ENCODE data around the gene DVL1. TPM values are rescaled to one million over a fixed set of nuclear protein-coding genes. Genes with fewer than 3 reads are reported as not detected.
"Not testable (repeated sequence)": the region's sequence is repeated elsewhere in the genome, so short reads cannot be mapped to it uniquely, and the experiment has no call there.

DVL1 gene
- 10 to 100 TPM; 46.2 to 48.0 TPM for total RNA-seq

DNA sequence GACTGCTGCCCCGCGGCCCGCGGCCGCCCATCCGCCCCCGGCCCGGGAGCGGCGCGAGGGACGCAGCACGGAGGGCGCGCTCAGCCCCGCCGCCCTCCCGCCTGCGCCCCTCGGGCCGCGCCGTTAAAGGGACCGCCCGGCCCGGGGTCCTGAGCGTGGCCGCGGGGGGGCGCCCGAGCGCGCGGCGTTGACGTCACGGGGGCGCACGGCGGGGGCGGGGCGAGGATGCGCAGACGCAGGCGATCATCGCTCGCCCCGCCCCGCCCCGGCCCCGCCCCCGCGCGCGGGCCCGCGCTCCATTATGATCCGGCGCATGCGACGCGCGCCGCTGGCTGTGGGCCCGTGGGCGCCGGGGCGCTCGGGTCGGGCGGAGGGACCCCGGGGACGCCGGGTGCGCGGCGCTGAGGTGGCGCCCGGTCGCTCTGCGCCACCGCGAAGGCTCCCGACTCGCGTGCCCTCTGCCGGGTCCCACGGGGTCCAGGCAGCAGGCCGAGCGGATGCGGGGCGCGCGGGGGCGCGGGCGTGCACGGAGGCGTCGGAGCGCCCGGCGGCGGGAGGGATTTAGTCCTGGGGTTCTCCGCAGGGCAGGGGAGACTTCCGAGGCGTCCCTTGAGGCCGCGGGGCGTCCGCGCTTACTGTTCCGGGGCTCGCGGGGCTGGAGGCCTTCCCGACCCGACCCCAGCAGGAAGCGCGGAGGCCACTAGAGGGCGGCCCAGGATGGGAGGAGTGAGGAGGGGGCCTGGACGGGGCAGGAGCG is at the start of gene DVL1:
Gene DVL1, minus strand, starts transcription at position 163 of the 757 bp plus-strand sequence. CDS start 353 bp downstream, outside the sequence.
- H3K27ac Mint-ChIP-seq = no peak within 1 kb of the TSS

DNA sequence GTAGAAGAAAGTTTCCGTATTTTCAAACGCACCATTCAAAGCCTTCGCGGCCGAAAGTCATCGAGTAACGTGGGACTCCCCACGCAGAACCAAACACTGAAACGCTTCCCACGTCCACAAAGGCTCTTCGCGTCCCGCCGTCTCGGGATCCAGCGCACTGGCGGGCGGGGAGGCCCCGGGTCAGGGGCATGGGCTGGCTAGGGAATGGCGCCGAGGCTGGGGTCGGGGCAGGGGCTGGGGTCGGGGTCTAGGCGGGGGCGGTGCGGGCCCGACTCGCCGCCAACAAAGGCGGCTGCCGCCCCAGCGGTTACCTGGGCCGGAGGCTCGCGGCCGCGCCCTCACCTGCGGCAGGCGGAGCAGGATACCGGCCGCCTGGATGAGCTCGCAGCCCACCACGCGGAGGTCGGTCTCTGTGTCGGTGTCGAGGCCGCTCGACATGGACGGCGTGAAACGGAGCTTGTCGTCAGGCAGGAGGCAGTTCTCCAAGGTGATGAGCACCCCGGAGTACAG is 49.5 kb upstream of the DVL1 start:
- H3K4me1 Mint-ChIP-seq = peaks cover 11% of the 10 kb centered on the region
- H3K36me3 Mint-ChIP-seq (ENCODE audit: low read depth) = peaks cover 89% of the 10 kb centered on the region

More for the DNA sequence above, at the start of gene DVL1:
- Mint-ChIP-seq H3K4me3 (peak within 1 kb of the TSS; percentile 66), H3K4me1 (peaks cover 14% of the 10 kb centered on the region), H3K9me3 (no peaks in the 10 kb centered on the region), H3K36me3 (ENCODE audit: low read depth) (no peaks in the 10 kb centered on the region), H3K27me3 (peaks cover 10% of the 10 kb centered on the region)
- peak; percentile 69 for ATAC-seq (replicated peaks)

DNA sequence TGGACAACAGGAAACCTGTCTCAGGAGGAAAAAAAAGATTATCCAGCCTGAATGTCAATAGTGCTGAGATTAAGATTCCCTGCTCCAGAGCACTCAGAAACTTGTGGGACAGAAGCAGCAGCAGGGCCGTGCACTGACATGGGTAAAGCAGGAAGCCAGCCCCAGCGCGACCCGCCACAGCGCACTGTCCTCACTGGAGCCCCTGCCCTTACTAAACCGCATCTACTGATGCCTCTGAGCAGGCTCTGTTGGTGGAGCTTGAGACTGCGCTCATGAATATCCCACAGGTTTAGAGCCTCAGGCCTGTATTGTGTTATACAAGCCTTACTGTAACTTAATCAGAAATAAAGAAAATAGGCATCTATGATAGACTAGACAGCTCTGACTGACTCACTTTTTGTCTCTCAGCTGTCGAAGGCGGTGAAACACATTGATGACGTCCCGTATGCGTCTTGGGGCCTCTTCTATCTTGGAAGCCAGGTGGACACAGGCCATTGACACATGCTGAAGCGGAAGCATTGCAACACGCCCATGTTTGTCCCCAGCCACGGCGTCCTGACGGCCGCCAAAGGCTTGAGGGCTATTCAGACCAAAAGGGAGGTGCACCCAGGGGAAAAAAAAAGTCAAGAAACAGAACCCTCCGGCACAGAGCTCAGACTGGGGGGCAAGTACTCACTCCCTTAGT is 48.8 kb upstream of the DVL1 start:
- H3K9me3 Mint-ChIP-seq = no peaks in the 10 kb centered on the region
- peaks cover 12% of the 10 kb centered on the region for H3K4me1 Mint-ChIP-seq
- peak overlapping the region; percentile 95 for H3K4me3 Mint-ChIP-seq
- ATAC-seq (replicated peaks) = no peak
- H3K36me3 Mint-ChIP-seq (ENCODE audit: low read depth) = peaks cover 89% of the 10 kb centered on the region
- H3K27me3 Mint-ChIP-seq = no peaks in the 10 kb centered on the region
- peak overlapping the region; percentile 95 for H3K27ac Mint-ChIP-seq

More for the DNA sequence above, 49.5 kb upstream of the DVL1 start:
- Mint-ChIP-seq H3K27me3 (no peaks in the 10 kb centered on the region), H3K9me3 (no peaks in the 10 kb centered on the region), H3K4me3 (peak overlapping the region; percentile 95), H3K27ac (peak overlapping the region; percentile 95)
- peak; percentile 1 for ATAC-seq (replicated peaks)

DNA sequence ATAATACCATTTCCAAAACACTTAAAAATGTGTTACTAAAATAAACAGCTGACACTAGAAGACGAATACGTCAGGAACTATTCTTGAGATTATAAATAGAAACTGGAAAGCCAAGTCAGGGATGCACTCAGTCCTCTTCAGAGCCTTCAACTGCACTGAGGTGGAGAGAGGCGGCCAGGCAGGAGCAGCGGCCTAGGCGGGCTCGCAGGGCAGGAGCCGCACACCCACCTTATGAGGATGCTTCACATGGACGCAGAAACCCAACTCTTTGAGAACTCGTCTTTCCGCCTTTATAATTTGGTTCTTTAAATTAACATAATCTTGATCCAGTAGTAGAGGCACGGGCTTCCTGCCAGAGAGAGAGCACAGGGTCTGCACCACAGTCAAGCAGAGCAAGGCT is 45.9 kb upstream of the DVL1 start:
- H3K27ac Mint-ChIP-seq = peak overlapping the region; percentile 54
- no peaks in the 10 kb centered on the region for H3K27me3 Mint-ChIP-seq
- peaks cover 89% of the 10 kb centered on the region for H3K36me3 Mint-ChIP-seq (ENCODE audit: low read depth)

DNA sequence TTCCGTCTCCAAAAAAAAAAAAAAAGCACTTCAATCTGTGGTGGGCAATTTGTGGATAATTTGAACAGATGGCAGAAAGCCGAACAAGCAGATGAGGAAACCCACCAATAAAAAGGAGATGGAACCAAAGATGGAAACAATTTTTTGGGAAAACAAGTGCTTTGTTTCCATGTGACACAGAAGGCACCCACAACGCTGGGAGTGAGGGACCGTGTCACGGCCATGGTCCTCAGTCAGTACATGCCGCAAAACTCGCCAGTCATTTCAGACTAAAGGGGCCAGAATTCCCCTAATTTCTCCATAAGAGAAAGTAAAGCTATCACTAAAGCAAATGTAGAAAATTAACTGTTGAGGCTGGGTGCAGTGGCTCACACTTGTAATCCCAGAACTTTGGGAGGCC is 44.9 kb upstream of the DVL1 start:
- Mint-ChIP-seq H3K9me3 (no peaks in the 10 kb centered on the region), H3K4me1 (peaks cover 12% of the 10 kb centered on the region), H3K27me3 (no peaks in the 10 kb centered on the region), H3K36me3 (ENCODE audit: low read depth) (peaks cover 89% of the 10 kb centered on the region), H3K27ac (no peak overlapping the region), H3K4me3 (no peak overlapping the region)
- ATAC-seq (replicated peaks) = no peak

More for the DNA sequence above, 45.9 kb upstream of the DVL1 start:
- Mint-ChIP-seq H3K9me3 (no peaks in the 10 kb centered on the region), H3K4me1 (peaks cover 12% of the 10 kb centered on the region), H3K4me3 (peak overlapping the region; percentile 15)
- ATAC-seq (replicated peaks) = no peak

DNA sequence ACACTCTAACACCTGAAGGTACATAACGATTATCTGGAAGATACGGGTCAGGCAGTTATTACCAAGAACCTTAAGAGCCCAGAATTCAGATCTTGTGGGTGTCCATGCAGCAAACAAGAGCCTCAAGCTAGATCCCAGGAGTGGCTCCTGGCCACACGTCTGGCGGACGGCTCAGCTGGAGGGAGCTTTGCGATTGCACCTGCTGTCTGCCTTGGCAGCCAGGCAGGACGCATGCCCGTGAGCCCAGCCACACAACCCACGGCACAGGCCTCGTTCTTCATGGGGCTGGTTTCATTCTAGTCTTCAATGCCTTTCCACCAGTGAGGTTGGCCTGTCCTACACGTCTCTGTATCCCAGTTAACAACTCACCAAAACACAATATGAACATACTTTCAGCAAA is 44.2 kb upstream of the DVL1 start:
- H3K4me3 Mint-ChIP-seq = no peak overlapping the region
- H3K4me1 Mint-ChIP-seq = peaks cover 12% of the 10 kb centered on the region
- no peaks in the 10 kb centered on the region for H3K27me3 Mint-ChIP-seq
- no peaks in the 10 kb centered on the region for H3K9me3 Mint-ChIP-seq
- peaks cover 95% of the 10 kb centered on the region for H3K36me3 Mint-ChIP-seq (ENCODE audit: low read depth)
- ATAC-seq (replicated peaks) = no peak
- no peak overlapping the region for H3K27ac Mint-ChIP-seq

DNA sequence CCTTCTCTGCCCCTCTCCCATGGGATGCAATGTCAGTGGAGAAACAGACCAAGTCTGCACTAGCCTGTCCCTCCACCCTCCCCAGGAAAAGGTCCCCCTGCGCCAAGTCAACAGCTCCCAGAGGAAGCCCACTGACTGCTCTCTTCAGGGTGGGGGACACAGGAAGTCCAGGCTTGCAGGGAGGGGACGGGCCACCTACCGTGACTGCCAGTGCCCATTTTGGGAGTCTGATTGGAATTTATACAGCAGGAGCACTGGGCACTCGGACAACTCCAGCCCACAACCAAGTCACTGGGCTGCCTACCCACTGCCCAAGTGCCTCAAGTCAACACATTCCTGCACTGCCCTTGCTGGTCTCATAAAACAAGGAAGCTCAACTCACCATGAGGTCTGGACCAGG is 43.8 kb upstream of the DVL1 start:
- Mint-ChIP-seq H3K36me3 (ENCODE audit: low read depth) (peaks cover 95% of the 10 kb centered on the region), H3K27me3 (no peaks in the 10 kb centered on the region), H3K9me3 (no peaks in the 10 kb centered on the region), H3K4me3 (no peak overlapping the region), H3K4me1 (peaks cover 12% of the 10 kb centered on the region), H3K27ac (no peak overlapping the region)
- no peak for ATAC-seq (replicated peaks)

DNA sequence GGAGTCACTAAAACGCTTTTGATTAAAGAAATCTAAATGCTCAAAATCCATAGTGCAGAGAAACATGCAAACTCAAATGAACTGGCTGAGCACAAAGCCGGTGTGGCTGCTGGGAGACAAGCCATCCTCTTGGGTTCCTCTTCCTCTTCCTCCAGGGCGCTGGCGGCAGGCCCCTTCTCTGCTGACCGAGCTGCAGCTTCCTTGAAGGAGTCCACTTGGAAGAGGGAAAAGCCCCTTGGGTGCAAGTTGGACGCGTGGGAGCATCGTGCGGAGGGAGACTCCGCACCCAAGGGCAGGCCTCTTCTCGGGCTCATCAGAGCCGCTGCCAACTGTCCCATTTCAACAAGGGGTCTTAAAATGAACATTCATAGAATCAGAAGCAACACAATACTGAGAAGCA is 42.0 kb upstream of the DVL1 start:
- Mint-ChIP-seq H3K9me3 (no peaks in the 10 kb centered on the region), H3K4me1 (peaks cover 12% of the 10 kb centered on the region), H3K36me3 (ENCODE audit: low read depth) (peaks cover 99% of the 10 kb centered on the region), H3K27me3 (no peaks in the 10 kb centered on the region), H3K27ac (no peak overlapping the region), H3K4me3 (no peak overlapping the region)
- no peak for ATAC-seq (replicated peaks)

DNA sequence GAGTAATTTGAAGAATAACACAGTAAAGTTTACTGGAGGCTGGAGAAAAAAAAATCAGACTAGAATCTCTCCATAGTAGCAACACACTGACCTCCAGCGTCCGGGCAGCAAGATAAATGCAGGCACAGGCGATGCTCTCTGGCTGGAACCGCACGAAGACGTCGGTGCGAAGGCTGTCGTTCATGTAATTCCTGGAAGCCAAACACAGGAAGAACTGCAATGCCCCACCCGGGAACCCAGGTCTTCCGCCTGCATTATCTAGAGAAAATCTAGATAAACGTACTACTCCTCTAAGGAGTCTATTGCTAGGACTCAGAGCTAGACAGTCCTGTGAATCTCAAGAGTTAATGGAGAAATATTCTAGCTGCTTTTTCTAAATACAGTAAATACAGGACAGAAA is 41.5 kb upstream of the DVL1 start:
- no peak overlapping the region for H3K4me3 Mint-ChIP-seq
- no peak for ATAC-seq (replicated peaks)
- no peaks in the 10 kb centered on the region for H3K27me3 Mint-ChIP-seq
- no peak overlapping the region for H3K27ac Mint-ChIP-seq
- peaks cover 100% of the 10 kb centered on the region for H3K36me3 Mint-ChIP-seq (ENCODE audit: low read depth)
- H3K4me1 Mint-ChIP-seq = peaks cover 10% of the 10 kb centered on the region
- no peaks in the 10 kb centered on the region for H3K9me3 Mint-ChIP-seq

DNA sequence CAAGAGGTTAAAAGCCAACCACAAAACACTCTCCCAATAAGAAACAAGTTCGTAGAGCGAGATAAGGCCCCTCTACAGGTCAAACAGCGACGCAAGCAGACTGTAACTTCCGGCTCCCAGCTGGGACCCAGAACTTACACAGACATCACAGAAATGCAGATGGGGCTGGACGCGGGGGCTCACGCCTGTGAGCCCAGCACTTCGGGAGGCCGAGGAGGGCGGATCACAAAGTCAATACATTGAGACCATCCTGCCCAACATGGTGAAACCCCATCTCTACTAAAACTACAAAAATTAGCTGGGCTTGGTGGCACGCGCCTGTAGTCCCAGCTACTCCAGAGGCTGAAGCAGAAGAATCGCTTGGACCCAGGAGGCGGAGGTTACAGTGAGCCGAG is 38.9 kb upstream of the DVL1 start:
- Mint-ChIP-seq H3K36me3 (ENCODE audit: low read depth) (peaks cover 78% of the 10 kb centered on the region), H3K27me3 (no peaks in the 10 kb centered on the region), H3K9me3 (no peaks in the 10 kb centered on the region), H3K4me3 (no peak overlapping the region), H3K4me1 (no peaks in the 10 kb centered on the region), H3K27ac (no peak overlapping the region)
- ATAC-seq (replicated peaks) = no peak

DNA sequence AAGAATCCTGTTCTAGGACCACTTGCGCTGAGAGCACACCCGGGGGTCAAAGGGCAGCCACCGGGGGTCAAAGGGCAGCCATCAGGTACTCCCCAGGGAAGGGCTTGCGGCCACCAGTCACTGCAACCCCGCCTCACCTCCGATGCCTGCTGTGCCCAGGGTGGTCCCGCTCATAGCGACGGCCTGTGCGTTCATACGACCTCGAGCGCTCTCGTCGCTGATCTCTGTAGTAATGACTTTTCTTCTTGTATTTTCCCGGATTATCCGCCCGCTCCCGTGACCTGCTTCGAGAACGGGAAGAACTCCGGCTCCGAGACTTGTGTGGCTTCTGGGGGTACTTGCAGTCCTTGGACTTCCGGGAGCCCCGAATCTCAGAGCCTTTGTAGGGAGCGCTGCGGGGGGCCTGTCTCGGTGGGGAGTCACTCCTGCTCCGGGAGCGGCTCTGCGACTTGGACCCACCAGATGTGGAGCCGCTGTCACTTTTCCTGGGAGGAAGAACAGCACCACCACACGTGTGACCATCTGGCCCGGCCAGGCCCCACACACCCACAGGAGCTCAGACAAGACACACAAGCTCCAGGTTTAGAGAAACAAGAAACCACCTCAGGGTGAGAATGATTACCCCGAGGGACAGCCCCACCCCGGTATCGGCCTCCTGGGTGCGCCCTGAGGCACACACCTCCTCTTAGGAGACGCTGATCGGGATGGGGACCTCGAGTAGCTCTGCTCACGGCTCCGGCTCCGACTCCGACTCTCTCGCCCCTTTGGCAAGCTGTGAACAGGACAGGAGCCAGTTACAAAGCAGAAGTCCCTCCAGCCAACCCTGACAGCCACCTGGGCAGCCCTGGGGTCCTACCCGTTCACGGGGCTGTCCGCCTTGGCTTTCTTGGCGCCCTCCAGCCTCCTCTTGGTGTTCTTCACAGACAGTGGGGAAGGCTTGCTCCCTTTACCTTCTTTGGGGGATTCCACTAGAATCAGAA is 38.2 kb upstream of the DVL1 start:
- H3K36me3 Mint-ChIP-seq (ENCODE audit: low read depth) = peaks cover 71% of the 10 kb centered on the region
- H3K27me3 Mint-ChIP-seq = no peaks in the 10 kb centered on the region
- H3K4me3 Mint-ChIP-seq = no peak overlapping the region
- H3K9me3 Mint-ChIP-seq = no peaks in the 10 kb centered on the region
- no peak overlapping the region for H3K27ac Mint-ChIP-seq
- ATAC-seq (replicated peaks) = no peak
- H3K4me1 Mint-ChIP-seq = no peaks in the 10 kb centered on the region

DNA sequence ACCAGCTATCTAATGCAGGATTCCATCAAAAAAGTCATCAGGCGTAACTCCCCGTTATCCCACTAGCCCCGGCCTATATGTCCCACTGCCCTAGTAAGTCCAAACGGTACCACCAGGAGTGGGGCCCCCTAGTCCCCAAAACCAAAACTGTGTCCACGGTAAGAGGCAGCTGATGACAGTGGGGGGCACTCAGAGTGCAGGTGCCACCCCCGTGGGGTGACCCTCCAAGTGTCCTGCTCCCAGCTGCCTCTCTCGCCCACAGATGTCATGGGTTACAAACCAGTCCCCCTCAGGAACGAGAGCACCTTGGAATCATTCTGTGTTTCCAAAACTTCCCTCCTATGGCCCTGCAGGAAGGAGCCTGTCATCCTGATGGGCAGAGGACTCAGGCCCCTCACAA is 36.7 kb upstream of the DVL1 start:
- Mint-ChIP-seq H3K4me3 (no peak overlapping the region), H3K27ac (no peak overlapping the region), H3K4me1 (no peaks in the 10 kb centered on the region), H3K36me3 (ENCODE audit: low read depth) (peaks cover 56% of the 10 kb centered on the region), H3K9me3 (no peaks in the 10 kb centered on the region), H3K27me3 (no peaks in the 10 kb centered on the region)
- ATAC-seq (replicated peaks) = no peak

DNA sequence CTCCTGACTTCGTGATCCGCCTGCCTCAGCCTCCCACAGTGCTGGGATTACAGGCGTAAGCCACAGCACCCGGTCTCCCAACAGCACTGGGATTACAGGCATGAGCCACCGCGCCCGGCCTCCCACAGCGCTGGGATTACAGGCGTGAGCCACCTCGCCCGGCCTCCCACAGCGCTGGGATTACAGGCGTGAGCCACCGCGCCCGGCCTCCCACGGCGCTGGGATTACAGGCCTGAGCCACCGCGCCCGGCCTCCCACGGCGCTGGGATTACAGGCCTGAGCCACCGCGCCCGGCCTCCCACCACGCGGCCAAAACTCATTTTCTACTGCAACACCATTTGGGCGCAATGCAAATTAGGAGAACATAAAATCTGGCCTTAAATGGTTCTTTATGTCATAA is 36.1 kb upstream of the DVL1 start:
- not testable (repeated sequence) for H3K27ac Mint-ChIP-seq; H3K4me1 Mint-ChIP-seq; ATAC-seq (replicated peaks); H3K4me3 Mint-ChIP-seq; H3K27me3 Mint-ChIP-seq; H3K9me3 Mint-ChIP-seq
- peaks cover 50% of the 10 kb centered on the region for H3K36me3 Mint-ChIP-seq (ENCODE audit: low read depth)

DNA sequence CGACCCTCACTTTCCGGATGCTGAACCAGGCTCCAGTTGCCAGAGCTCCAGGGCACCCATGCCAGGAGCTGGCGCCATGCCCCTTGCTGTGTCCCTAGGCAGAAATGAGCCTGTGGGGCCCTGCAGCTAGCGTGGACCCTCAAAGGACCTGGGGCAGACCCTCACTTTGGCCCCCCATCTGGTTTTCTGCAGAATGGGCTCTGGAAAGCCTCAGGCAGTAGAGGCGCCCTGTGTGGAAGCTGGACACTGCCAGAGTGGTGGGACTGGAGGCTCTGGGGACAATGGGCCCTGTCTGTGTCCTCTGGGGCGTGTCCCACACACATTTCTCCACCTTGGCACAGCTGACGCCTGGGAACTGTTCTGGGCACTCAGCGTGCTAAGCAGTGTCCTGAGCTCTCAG is 32.1 kb upstream of the DVL1 start:
- Mint-ChIP-seq H3K9me3 (no peaks in the 10 kb centered on the region), H3K36me3 (ENCODE audit: low read depth) (peaks cover 10% of the 10 kb centered on the region), H3K4me3 (no peak overlapping the region), H3K4me1 (no peaks in the 10 kb centered on the region), H3K27me3 (no peaks in the 10 kb centered on the region), H3K27ac (no peak overlapping the region)
- ATAC-seq (replicated peaks) = no peak

All from activated T-helper 17 cell treated with anti-CD3 and anti-CD28 coated beads, Interleukin-2, amount 50 U/mL, for 72 hours (primary cell).